ENCODE data around the gene CALM1.
"Not testable (repeated sequence)": the region's sequence is repeated elsewhere in the genome, so short reads cannot be mapped to it uniquely, and the experiment has no call there.

CALM1 gene

GRCh38 chr14:90383731-90384542 is 12.9 kb upstream of the CALM1 start:
- TF ChIP-seq, protein P1, sequence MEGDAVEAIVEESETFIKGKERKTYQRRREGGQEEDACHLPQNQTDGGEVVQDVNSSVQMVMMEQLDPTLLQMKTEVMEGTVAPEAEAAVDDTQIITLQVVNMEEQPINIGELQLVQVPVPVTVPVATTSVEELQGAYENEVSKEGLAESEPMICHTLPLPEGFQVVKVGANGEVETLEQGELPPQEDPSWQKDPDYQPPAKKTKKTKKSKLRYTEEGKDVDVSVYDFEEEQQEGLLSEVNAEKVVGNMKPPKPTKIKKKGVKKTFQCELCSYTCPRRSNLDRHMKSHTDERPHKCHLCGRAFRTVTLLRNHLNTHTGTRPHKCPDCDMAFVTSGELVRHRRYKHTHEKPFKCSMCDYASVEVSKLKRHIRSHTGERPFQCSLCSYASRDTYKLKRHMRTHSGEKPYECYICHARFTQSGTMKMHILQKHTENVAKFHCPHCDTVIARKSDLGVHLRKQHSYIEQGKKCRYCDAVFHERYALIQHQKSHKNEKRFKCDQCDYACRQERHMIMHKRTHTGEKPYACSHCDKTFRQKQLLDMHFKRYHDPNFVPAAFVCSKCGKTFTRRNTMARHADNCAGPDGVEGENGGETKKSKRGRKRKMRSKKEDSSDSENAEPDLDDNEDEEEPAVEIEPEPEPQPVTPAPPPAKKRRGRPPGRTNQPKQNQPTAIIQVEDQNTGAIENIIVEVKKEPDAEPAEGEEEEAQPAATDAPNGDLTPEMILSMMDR (conservative IDR thresholded peaks at IDR 0.05) = no peak
- TF ChIP-seq ZFX (IDR thresholded peaks at IDR 0.05) = no peak
- peak overlapping the region; percentile 82 for H3K27ac ChIP-seq

DNA sequence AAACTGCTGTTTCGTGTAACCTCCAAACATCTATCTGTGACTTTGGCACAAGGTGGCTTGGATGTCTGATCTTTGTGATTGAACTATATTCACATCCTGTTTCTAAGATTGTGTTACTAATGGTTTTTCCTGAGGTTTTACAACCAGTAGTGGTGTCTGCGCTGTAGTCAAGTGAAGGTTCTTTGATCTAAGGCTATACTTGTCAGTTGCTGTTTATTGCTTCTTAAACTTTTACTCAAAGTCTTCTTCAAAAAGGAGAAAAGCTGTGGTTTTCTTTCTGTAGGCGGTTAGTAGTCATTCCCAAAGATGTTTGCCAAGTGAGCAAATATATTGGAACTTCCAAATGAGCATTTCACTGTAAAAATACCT is 12.3 kb upstream of the CALM1 start:
- TF ChIP-seq, protein P1 (conservative IDR thresholded peaks at IDR 0.05) = no peak
- TF ChIP-seq ZFX (IDR thresholded peaks at IDR 0.05) = no peak
- peak overlapping the region; percentile 82 for H3K27ac ChIP-seq

DNA sequence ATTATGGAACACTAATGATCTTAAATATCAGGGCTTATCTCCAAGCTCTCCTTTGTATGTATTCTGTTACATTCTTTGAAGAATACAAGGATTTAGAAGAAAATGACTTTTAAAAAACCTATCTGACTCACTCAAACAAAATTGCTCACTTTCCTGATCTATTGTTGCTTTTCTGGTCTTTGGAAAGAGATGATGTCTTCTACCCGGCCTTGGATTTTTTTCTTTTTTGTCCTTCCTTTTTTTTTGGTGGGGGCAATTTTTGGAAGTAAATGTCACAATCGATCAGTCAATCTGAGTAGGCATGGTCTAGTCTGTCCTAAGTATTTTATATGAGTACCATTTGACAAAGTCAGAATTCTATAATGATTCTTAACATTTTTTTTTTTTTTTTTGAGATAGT is 10.5 kb upstream of the CALM1 start:
- H3K27ac ChIP-seq = no peak overlapping the region
- TF ChIP-seq, protein P1 (conservative IDR thresholded peaks at IDR 0.05) = no peak
- no peak for TF ChIP-seq ZFX (IDR thresholded peaks at IDR 0.05)

DNA sequence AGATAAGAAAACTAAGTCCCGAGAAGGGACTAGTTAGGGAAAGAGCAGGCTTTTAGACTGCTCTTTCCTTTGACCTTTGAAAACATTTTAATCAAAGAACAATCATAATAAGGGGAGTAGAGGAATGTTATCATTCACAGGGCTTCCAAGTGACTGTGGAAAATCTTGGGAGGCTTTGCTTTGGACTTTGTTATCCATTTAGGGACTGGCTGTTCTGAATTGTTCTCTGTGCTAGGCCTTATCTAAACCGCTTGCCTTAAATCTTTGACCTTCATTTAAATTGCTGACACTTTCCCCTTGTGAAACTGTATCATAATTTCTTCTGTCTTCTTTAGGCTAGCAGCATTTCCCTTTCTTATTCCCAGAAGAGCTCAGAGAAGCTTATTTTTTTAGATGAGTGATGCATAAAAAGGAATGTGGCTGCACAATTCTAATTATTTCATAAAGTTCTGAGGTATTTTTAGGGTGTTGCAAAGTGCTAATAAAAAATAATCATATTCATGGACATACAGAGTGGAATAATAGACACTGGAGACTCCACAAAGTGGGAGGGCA is 9.5 kb upstream of the CALM1 start:
- TF ChIP-seq, protein P1 (conservative IDR thresholded peaks at IDR 0.05) = no peak
- TF ChIP-seq ZFX (IDR thresholded peaks at IDR 0.05) = no peak
- H3K27ac ChIP-seq = no peak overlapping the region

DNA sequence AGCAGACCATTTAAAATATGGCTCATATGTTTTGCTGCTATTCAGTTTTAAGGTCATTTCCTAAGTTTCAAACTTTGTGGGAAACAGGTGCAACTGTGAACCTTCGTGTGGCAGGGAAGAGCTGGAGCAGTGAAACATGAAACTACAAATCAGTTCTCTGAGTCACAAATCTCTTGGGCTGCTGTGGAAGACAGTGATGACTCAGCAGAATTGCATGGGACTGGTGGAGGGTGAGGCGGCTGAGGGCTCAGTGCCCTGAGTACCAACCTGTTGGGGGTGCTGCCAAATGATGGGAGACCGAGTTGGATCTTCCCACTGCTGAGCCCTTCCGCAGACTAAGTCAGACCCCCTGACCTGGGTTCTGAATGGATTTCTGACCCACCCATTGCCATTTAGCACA is 8.4 kb upstream of the CALM1 start:
- no peak overlapping the region for H3K27ac ChIP-seq

GRCh38 chr14:90388982-90389381 is 7.8 kb upstream of the CALM1 start:
- TF ChIP-seq, protein P1 (conservative IDR thresholded peaks at IDR 0.05) = no peak
- TF ChIP-seq ZFX (IDR thresholded peaks at IDR 0.05) = no peak
- no peak overlapping the region for H3K27ac ChIP-seq

More for the DNA sequence above, 8.4 kb upstream of the CALM1 start:
- TF ChIP-seq, protein P1 (conservative IDR thresholded peaks at IDR 0.05) = no peak
- TF ChIP-seq ZFX (IDR thresholded peaks at IDR 0.05) = no peak

DNA sequence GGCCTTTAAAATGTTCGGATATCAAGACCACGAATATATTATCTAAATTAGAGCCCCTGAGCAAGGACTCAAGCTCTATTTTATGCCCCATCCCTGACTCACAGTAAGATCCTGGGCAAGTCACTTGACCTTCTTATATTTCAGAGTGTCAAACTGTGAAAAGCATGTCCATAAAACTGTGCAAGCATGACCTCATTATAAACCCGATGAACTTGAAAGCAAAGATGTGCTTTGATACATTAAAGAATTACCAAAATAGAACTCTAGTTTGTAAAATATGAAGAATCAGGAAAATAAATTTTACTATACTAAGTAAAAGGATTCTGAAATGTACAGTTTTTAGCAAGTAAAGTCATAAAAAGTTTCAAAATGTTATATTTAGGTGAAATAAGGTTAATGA is 2.9 kb upstream of the CALM1 start:
- TF ChIP-seq ZFX (IDR thresholded peaks at IDR 0.05) = no peak
- TF ChIP-seq, protein P1 (conservative IDR thresholded peaks at IDR 0.05) = no peak
- H3K27ac ChIP-seq = no peak overlapping the region

DNA sequence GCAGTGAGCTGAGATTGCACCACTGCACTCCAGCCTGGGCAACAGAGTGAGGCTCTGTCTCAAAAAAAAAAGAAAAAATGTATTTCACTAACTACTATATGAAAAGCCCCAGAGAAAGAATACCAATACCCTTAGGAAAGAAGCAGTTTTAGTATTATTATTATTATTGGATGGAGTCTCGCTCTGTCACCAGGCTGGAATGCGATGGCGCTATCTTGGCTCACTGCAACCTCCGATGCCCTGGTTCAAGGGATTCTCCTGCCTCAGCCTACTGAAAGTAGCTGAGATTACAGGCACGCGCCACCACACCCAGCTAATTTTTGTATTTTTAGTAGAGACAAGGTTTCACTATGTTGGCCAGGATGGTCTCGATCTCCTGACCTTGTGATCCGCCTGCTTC is 2.0 kb upstream of the CALM1 start:
- H3K27ac ChIP-seq = not testable (repeated sequence)
